Muscle layer of duodenum (tissue), 2 donors: ENCODE data around the gene THAP11.

ENCODE experiments used
- H3K27ac ChIP-seq: one replicate; pipeline ENCODE4 v1.7.0; 2013; ENCODE audit warnings: mild to moderate bottlenecking, low read length
- H3K27me3 ChIP-seq: one replicate; pipeline ENCODE4 v1.7.0; 2013; ENCODE audit warnings: low read depth, mild to moderate bottlenecking, control low read depth, low read length
- H3K36me3 ChIP-seq, 2 donors: one replicate each; pipeline ENCODE4 v1.7.0; 2013; ENCODE audit warnings: low read length in 2 of 2, control low read depth in 1 of 2, mild to moderate bottlenecking in 1 of 2; ENCODE audit not compliant: insufficient read depth in 2 of 2, control insufficient read depth in 1 of 2
- H3K4me1 ChIP-seq, 2 donors: one replicate each; pipeline ENCODE4 v1.7.0; 2013; ENCODE audit warnings: low read length in 2 of 2, mild to moderate bottlenecking in 2 of 2, control low read depth in 1 of 2, moderate library complexity in 1 of 2; ENCODE audit not compliant: insufficient read depth in 2 of 2, control insufficient read depth in 1 of 2
- H3K4me3 ChIP-seq, 2 donors: one replicate each; pipeline ENCODE4 v1.7.0; 2013; ENCODE audit warnings: low read length in 2 of 2, low read depth in 1 of 2, mild to moderate bottlenecking in 1 of 2
- H3K9me3 ChIP-seq, 2 donors: one replicate each; pipeline ENCODE4 v1.7.0; 2013; ENCODE audit warnings: low read length in 2 of 2, control low read depth in 1 of 2, mild to moderate bottlenecking in 1 of 2; ENCODE audit not compliant: control insufficient read depth in 1 of 2
- donor health status: healthy.

Gene THAP11

DNA sequence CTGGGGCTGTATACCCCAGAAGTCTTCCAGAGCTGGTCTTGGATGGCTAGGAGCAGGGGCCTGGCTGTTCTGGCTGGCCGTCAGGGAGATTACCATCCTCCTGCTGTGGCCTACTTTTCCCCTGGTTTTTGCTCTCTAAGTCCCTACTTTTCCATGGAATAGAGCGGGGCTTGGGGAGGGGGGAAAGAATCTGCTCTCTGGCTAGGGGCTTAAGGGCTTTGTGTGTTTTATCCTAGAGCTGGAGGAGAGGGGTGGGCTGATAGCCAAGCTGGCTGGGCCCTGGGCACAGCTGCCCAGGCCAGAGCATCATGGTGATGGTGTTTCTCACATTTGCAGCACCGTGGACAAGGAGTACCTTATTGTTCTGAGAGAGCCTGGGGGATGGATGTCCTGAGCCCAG is 46.2 kb downstream of the THAP11 start:
- Histone ChIP-seq H3K4me1 (peaks cover 3 to 14% of the 10 kb centered on the region in 2 donors), H3K4me3 (no peak overlapping the region), H3K27ac (no peak overlapping the region), H3K27me3 (no peaks in the 10 kb centered on the region), H3K9me3 (no peaks in the 10 kb centered on the region), H3K36me3 (peaks cover 3 to 27% of the 10 kb centered on the region in 2 donors)

DNA sequence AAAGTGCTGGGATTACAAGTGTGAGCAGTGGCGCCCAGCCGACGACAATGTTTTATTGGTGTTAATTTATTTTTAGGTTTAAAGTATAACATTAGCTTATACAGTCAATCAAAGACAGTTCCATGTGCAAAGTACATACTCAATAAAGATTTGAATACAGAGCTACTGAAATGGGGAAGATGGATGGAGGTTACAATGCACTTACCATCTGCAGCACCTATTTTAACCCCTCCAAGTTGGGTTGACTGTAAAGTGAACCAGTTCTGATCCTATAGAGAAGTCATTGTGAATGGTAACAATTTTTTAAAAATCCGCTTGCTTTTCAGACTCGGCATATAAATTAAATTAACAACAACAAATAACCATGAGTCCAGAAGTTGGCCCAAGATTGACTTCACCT is 50.3 kb downstream of the THAP11 start:
- H3K36me3 ChIP-seq = no peaks in the 10 kb centered on the region
- no peaks in the 10 kb centered on the region for H3K9me3 ChIP-seq
- H3K27me3 ChIP-seq = no peaks in the 10 kb centered on the region
- peak overlapping the region; percentile 54 for H3K27ac ChIP-seq
- H3K4me1 ChIP-seq = peaks cover 15 to 30% of the 10 kb centered on the region in 2 donors
- peak overlapping the region; percentile 59 to 78 for H3K4me3 ChIP-seq

GRCh38 chr16:67892899-67893742 is 51.0 kb downstream of the THAP11 start, which contains the start of gene PSKH1:
Gene PSKH1, plus strand, starts transcription at chr16:67893254. Its CDS starts 15,496 bp downstream, at chr16:67908750.
- Histone ChIP-seq H3K4me3 (peak within 1 kb of the TSS; percentile 85 to 95), H3K4me1 (peaks cover 15 to 31% of the 10 kb centered on the region in 2 donors), H3K9me3 (no peaks in the 10 kb centered on the region), H3K27ac (peak within 1 kb of the TSS; percentile 92), H3K27me3 (no peaks in the 10 kb centered on the region), H3K36me3 (no peaks in the 10 kb centered on the region)
